Amygdala (tissue), 56 donors: ENCODE measurements around the gene ARHGEF19.

Experiments
- DNase-seq, 56 donors: peaks; one replicate each; lab custom pipeline; 2025; lab: John Stamatoyannopoulos, UW

ARHGEF19 gene

GRCh38 chr1:16187748-16188401, 24.6 kb downstream of the ARHGEF19 start:
- peak in 40 of 56 donors; percentile 7 to 74 (median 33) for DNase-seq

DNA sequence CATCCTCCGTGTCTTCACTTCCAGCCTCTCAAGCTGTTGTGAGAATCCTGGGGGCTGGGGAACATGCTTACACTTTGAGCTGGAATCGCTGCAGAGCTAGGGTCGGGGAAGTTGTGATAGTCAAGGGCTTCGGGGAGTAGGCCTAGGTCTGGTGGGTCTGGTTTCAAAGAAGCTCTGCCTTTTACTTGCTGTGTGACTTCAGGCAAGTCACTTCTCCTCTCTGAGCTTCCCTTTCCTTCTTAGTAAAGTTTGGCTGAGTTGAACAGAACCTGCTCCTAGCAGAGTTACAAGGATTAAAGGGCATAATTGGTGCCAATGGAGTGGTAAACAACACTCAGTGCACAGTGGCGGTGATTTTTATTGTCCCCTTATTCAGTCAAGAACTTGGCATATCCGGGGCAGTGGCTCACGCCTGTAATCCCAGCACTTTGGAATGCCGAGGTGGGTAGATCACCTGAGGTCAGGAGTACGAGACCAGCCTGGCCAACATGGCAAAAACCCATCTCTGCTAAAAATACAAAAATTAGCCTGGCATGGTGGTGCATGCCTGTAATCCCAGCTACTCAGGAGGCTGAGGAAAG, 25.7 kb downstream of the ARHGEF19 start:
- no peak for DNase-seq

DNA sequence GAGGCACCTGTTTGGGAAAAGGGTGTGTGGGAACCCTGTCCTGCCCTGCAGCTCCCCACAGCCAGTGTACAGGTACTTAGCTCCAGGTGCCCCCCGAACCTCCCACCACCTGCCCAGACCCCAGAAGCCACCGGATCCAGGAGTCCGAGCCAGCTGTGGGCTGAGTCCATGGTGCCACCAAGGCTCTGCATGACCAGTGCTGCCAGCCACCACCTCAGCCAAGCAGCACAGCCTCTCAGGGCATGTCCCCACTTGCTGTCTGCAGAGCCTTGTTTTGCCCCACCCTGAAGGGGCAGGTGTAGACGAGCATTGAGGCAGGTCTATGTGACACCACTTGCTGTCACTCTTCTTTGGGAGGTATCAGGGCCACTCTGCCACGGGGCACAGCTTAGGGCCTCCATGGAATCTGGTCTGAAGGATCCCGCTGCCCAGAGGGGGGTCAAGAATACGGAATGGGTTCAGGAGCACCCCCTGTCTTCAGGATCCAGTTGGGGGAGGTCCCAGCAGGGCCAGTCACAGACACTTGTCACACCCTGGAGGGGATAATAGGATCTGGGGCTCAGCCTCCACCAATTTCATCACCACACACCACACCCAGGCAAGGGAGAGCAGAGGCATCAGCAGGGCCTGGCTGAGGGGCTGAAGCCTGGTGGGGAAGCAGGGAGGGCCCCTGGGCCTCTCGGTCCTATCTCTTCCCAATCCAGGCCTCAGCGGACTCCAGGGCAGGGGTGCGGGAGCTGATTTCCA, 27.7 kb downstream of the ARHGEF19 start:
- no peak for DNase-seq

DNA sequence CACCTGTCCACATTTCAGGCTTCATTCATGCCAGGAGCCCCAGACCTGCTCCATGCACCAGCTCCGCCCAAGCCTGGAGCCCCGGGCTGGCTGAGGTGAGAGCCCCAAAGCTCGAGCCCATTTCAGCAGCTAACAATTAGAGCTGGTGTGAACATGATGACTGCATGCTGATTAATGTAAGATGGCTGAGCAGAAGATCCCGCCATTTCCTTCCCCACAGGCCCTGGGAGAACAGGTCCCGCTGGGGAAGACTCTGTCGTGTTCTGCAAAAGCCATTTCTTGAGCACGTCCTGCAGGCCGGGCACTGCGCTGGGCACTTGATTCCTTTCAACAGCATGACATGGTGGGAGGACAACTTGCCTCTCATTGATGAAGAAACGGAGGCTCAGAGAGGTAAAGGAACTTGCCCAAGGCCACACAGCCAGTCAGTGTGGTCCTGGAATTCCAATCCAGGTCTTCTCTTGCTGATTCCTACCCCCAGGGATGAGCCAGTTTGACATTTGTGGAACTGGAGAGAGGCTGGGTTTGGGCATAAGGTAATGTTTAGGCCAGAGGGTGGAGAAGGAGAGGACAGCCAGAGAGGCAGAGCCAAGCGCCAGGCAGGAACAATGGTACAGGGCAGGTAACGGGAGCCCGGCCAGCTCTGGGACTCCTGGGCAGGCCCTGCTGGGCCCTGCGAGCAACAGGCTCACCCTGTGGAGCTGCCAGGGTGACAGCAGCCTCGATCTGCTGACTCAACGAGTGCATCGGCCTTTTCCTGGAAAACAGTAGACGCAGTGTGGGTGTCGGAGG, 28.5 kb downstream of the ARHGEF19 start:
- no peak for DNase-seq

DNA sequence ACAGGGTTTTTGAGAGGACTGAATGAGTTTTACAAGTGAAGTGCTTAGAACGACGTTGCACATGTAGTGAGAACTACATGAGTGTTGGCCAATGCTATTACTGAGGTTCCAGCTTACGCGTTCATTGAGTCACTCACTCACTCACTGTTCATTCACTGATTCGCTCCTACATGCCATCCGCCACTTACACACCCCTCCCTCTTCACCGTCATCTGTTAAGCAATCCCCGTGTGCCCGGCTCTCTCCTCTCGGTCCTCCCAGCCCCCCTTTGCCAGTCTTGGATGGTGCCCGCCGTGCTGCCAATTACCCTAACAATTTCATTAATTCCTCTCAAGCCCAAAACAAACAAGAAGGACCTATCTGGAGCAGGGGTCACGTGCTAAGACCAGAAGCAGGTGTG, 29.3 kb downstream of the ARHGEF19 start:
- no peak for DNase-seq

- DNase-seq: no peak
Measured at GRCh38 chr1:16181887-16182719, 30.3 kb downstream of the ARHGEF19 start.

DNA sequence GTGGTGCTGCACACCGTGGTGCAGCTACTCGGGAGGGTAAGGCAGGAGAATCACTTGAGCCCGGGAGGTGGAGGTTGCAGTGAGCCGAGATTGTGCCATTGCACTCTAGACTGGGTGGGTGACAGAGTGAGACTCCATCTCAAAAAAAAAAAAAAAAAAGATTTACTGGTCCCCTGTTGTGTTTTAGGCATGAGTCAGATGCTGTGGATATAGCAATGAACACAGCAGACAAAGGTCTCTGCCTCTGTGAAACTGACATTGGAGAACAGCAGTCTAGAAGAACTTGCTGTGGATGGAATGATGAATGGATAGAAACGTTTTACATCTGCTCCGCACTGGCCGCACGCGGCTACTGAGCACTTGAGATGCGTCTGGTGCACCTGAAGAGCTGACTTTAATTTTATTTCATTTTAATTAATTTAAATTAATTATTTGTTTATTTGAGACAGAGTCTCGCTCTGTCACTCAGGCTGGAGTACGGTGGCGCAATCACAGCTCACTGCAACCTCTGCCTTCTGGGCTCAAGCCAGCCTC, 32.1 kb downstream of the ARHGEF19 start:
- DNase-seq: no peak

- no peak for DNase-seq
Measured at GRCh38 chr1:16178596-16179497, 33.6 kb downstream of the ARHGEF19 start.

- no peak for DNase-seq
Measured at GRCh38 chr1:16177306-16177705, 35.1 kb downstream of the ARHGEF19 start.

DNA sequence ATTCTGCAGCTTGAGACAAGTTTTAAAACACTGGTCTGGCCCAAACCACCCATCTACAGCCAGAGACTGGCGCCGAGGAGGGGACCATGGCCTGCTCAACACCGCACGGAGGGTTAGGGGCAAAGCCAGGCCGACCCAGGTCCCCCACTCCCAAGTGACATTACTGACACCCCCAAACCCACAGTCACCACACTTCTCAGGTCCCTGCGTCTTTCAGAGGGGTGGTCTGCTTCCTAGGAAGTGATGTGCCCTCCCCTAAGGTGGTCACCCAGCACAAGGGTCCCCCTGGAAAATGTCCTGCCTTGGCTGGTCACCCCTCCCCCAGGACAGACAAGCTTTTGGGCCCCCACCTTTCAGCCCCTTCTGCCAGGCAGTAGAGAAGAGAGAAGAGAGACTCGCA, 35.8 kb downstream of the ARHGEF19 start:
- DNase-seq: no peak

GRCh38 chr1:16175610-16176553, 36.6 kb downstream of the ARHGEF19 start:
- DNase-seq: peak in 41 of 56 donors; percentile 17 to 83 (median 44)

- DNase-seq: peak in 36 of 56 donors; percentile 5 to 75 (median 28)
Measured at GRCh38 chr1:16174886-16175598, 37.4 kb downstream of the ARHGEF19 start.

DNA sequence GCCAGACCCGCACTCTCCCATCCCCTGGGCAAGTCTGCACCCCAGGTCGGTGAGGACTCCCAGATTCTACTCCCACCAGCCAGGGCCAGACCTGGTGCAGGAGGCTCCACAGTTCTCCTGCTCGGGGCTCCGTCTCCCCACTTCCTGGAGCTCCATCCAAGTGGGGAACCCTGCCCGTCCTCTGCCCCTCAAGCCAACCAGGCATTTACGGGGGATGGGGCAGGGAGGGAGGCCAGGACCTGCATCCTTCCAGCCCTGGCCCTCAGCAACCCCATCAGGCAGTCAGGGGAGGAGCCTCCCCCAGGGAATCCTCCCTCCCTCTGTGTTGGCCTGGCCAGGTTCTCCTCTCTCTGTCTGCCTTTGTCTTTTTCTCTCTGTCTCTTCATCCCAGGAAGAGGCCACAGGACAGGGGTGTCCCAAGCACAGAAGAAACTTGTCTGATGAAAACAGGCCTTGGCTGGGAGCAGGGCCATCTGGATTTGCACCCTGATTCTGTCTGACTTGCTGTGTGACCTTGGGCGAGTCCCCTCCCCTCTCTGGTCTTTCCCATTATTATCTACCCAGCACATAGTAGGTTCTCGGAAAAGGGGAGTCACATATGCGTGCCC, 38.1 kb downstream of the ARHGEF19 start:
- DNase-seq: no peak

DNA sequence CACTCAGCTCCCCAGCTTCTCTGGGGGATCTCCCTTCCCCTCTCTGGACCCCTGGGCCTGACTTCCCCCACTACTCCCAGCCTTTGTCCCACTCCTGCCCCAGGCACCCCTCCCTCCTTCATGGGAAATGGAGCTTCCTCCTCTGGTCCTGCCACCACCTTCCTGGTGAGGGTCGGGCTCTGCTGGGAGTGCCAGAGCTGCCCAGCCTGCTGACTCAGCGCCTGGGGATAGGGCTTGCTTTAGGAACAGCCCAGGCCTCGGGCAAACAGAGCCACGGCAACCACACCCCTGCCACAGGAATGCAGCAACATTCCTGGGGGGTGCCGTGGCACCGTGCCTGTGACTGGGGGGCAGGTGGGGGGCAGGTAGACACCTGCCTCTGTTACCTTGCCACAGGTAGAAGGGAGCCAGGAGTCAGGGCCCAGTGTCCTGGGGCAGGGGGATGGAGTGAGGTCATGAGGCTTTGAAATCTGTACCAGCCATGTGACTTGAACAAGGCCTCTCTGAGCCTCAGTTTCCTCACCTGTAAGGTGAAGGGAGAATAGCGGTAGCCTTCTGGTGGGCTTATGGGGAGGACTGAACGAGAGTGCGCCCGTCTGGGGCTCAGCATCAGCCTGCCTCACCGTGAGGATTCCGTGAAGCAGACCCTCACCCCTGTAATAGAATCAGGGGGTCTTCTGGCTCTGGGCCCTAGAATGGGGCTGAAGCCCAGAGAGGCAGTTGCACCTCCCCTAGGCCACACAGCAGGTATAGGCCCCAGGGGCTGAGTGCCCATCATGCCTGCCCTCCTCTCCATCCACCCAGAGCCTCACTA, 38.8 kb downstream of the ARHGEF19 start:
- DNase-seq: peak in 1 of 56 donors; percentile 17

GRCh38 chr1:16172964-16173446, 39.4 kb downstream of the ARHGEF19 start:
- no peak for DNase-seq
